GM18511 (cell line): ENCODE measurements around the gene HK1.
A peak's percentile ranks its signal among the peaks of the same experiment; 100 is the strongest.
"Not testable (repeated sequence)": the region's sequence is repeated elsewhere in the genome, so short reads cannot be mapped to it uniquely, and the experiment has no call there.

Experiments used
- ATAC-seq: cut with Tn5 transposase; IDR thresholded peaks from one replicate; pipeline ENCODE4 v1.9.1; 2021; ENCODE audit warnings: mild to moderate bottlenecking, moderate library complexity; ENCODE audit not compliant: unreplicated experiment

Gene HK1

DNA sequence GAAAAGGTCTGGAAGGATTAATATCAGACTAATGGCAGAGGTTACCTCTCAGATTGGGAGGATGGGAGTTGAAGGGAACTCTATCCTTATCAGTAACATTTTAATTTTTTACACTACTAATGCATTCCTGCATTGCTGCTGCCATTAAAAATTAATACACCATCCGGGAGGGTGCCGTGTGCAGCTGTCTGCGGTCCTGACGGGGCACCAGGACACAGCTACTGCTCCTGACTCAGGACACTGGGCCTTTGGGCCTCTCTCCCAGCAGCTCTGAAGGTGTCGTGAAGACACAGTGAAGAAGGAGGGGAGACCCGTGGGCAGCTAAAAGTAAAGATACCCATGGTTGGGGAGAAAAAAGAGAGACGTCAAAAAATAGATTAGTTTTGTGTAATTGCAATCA is 23.4 kb upstream of the HK1 start:
- no peak for ATAC-seq

DNA sequence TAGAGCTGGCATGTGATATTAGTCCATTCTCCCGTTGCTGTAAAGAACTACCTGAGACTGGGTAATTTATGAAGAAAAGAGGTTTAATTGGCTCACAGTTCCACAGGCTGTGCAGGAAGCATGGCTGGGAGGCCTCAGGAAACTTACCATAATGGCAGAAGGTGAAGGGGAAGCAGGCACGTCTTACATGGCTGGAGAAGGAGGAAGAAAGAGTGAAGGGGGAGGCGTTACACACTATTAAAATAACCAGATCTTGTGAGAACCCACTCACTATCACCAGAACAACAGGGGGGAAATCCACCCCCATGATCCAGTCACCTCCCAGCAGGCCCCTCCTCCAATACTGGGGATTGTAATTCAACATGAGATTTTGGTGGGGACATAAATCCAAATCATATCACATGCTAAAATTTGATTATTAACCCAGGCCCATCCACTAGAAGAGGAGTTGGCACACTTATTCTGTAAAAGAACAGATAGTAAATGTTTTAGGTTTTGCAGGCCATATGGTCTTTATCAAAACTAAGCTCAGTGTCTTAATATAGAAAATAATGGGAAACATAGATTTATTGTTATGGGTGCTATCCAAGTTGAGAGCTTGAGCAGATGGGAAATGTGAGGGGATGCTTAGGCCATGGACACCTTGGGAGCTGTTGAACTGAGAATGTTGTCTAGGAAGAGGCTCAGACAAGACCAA is 18.6 kb upstream of the HK1 start:
- ATAC-seq = no peak

DNA sequence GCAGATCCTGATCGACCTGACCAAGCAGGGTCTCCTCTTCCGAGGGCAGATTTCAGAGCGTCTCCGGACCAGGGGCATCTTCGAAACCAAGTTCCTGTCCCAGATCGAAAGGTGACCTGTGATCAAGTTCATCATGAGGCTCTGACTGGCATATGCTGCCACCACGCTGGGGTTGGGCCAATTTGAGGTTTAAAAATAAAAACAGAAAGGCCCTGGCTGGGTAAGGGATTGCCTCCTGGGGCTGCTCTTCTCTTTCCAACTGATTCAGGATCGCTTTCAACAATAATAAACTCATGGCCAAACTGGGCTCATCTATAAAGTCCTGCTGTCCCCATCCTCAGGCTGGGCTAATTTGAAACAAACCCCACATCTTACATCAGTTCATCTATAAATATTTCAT is 17.1 kb upstream of the HK1 start:
- ATAC-seq = no peak

DNA sequence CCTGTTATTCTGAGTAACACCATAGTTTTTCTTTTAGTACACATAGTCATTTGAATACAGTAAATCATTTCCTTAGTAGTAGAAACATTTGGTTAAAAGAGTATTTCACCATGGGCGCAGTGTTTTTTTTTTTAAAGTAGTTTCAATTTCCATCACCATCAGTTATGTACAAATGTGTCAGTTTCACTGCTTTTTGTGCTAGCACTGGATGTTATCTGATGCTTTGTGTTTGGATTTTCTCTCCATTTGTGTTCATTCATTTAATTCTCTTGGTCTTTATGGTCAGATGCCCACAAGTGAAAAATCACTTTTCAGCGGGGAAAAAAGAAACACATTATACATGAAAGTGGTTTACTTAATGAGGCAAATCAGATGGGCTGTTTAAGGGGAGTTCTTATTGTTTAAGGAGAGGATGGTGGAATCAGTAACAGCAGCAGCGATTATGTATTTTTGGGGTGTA is 16.0 kb upstream of the HK1 start:
- ATAC-seq = peak; percentile 45

DNA sequence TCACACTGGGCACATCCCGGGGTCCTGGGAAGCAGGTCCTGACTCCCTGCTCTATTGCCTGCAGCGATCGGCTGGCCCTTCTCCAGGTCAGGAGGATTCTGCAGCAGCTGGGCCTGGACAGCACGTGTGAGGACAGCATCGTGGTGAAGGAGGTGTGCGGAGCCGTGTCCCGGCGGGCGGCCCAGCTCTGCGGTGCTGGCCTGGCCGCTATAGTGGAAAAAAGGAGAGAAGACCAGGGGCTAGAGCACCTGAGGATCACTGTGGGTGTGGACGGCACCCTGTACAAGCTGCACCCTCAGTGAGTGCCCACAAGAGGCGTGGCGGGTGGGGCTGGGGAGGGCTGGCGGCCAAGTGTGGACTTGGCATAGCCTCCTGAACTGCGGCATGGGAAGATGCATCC is 12.8 kb upstream of the HK1 start:
- ATAC-seq = no peak

DNA sequence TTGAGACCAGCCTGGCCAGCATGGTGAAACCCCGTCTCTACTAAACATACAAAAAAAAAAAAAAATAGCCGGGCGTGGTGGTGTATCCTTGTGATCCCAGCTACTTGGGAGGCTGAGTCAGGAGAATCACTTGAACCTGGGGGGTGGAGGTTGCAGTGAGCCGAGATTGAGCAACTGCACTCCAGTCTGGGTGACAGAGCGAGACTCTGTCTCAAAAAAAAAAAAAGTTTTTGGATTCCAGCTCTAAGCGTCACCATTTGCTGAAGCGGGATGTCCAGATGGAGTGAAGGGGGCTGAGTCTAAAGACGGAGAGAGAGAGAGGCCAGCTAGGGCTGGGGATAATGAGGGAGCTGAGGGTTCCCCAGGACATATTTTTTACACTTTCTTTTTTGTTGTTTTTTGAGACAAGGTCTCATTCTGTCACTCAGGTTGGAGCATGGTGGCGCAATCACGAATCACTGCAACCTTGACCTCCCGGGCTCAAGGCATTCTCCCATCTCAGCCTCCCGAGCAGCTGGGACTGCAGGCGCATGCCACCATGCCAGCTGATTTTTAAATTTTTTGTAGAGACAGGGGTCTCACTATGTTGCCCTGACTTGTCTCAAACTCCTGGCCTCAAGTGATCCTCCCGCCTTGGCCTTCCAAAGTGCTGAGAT is 9.4 kb upstream of the HK1 start:
- ATAC-seq = no peak

DNA sequence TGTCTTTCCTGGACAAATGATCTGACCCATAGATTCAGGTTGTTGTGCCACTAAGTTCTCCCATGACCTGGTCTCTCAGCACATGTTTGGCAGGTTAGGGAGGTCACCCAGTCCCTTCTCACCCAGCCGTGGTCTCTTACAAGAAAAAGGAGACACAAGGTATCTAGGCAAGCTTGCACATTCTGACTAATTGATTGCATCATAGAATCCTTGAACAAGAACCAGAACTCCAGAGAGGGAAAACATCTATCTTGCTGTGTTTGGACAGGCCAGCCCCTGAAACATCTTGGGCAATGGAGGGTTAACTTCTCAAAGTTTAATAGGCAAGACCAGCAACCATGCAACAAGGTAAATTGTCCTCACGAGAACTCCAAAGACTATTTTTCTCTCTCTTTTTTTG is 8.5 kb upstream of the HK1 start:
- ATAC-seq = no peak

DNA sequence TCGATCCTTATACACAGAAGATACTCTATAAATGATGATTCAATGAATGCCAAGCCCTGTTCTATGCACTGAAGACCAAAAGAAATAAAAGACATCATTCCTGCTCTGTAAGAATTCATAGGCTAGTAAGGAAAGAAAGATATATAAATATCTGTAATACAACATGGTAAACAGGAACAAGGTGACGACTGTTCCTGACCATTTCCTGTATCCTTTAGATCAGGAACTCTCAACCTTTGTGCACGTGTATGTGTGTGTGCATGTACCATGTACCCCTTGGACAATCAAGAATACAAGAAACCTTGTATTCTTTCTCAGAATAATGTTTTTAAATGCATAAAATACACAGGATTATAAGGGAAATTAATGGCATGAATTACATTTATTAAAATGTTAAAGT is 7.3 kb upstream of the HK1 start:
- ATAC-seq = no peak

DNA sequence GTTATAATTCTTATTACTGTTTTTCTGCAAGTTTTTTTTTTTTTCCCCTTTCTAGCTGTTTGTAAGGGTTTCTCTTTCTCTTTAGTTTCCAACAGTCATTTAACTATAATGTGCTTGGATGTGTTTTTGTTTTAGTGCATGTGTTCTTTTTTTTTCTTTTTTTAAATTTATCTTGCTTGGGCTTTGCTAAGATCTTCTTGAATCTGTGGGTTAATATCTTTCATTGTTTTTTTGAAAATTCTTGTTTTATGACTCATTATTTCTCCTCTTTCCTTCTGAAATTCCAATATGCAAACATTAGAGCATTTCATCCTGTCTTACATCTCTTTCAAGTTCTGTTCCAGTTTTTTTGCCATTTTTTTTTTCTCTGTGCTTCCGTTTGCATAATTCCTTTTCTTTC is 5.7 kb upstream of the HK1 start:
- no peak for ATAC-seq

DNA sequence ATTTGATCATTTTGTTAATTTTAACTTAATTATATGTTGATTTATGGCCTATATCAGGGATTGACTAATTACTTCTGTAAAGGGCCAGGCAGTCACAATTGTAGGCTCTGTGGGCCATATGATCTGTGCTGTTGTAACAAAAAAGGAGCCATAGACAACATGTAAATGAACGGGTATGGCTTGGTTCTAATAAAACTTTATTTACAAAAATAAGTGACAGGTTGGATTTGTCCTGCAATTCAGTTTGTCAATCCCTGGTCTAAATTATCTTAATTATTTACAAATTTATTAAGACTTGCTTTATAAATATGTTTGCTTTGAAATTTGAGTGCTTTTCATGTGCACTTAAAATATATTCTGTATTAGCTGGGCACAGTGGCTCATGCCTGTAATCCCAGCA is 2.9 kb upstream of the HK1 start:
- ATAC-seq = no peak

DNA sequence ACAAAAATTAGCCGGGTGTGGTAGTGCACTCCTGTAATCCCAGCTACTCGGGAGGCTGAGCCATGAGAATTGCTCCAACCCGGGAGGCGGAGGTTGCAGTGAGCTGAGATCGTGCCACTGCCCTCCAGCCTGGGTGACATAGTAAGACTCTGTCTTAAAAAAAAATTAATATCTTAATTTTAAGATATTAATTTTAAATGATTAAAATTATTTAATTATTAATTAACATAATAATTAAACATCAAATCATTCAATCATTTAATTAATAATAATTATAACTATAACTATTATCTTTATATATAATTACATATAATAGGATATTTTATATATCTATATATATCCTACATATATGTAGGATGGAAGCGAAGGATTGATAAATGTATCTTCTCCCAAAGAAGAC is 1.8 kb upstream of the HK1 start:
- no peak for ATAC-seq

DNA sequence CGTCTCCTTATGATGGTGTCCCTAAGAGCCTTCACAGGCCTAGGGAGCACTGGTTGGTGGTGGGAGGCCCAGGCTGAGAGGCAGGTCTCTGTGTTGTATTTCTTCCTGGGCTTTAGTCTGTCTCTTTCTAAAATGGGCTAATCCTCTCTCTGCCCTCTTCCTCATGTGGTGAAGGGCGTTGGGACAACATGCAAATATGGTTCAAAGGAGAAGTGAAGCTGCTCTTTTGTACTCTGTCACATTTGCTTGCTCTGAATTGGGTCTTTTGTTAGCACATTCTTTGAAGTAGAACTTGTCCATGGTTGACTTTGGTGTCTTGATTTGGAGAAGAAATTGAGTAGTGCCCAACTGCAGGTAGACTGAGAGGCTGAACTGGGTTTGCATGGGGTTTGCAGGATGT is 814 bp downstream of the HK1 start:
- no peak for ATAC-seq

DNA sequence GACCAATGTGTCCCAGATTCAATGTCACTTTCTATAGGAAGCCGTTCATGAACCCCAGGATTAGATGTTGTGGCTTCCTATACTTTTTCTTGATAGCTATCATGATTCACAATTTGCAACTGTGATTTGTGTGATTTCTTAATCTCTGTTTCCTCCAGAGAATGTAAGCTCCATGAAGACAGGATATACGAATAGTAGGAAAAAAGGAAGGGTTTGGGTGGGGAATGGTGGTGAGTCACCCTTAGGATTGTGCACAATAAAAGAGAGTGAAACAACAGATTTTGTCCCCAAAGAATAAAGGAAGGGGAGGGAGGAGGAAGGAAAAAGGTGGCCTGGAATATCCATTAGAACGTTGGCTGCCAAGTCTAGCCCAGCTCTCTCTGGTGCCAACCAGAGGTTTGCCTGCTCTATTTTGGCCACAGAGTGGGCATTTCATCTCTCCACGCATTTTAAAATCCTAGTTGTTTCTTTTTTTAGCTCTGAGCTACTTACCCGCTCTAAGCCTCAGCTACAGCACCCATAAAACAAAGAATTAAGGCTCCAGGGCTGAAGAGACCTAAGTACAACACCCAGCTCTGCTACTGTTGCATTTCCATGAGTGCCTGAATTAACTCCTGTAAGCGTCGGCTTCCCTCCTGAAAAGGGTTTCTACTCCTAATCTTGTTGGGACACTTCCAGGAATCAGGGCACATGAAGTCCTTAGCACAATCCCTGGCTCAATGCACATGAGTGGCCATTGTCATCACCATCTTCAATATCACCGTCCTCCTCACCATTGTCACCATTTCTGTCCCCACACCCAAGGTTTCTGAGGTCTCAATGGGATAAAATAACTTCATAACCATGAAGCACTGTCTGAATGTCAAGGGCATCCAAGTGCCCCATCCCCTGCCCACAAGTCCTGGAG is 3.5 kb downstream of the HK1 start:
- ATAC-seq = no peak

DNA sequence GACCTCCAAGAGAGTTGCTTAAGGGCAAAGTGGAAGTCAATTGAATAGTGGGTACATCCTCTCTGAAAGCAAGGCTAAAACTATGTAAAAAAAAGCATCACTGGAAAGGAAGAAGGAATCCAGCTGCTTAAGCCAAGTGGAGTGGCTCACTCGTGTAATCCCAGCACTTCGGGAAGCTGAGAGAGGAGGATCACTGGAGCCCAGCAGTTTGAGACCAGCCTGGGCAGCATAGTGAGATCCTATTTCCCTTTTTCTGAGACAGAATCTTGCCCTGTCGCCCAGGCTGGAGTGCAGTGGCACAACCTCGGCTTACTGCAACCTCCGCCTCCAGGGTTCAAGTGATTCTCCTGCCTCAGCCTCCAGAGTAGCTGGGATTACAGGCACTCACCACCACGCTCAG is 6.1 kb downstream of the HK1 start:
- not testable (repeated sequence) for ATAC-seq

DNA sequence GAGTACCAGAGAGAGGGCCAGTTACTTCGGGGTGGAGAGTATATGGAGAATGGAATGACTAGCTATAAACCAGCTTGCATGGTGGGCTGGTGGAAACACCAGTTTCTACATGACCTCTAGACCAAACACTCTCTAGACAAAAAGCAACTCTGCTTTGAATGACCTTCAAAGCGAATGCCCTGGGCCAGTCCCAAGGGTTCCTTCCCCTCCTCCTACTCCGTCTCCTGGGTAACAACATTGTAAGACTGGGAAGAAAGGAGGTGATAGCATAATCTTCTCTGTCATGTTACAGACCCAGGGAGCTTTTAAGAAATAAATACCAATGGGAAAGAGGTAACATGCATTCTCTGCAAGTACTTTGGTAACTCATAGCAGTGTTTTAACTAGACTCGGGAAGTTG is 7.4 kb downstream of the HK1 start:
- ATAC-seq = no peak

DNA sequence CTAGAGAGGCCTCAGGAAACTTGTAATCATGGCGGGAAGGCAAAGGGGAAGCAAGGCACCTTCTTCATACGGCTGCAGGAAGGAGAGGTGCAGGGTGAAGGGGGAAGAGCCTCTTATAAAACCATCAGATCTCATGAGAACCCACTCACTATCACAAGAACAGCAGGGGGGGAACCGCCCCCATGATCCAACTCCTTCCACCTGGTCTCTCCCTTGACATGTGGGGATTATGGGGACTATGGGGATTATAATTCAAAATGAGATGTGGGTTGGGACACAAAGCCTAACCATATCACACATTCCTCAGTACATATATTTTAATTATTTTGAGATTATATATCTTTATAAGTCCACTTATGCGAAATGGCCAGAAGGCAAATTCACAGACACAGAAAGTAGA is 8.9 kb downstream of the HK1 start:
- ATAC-seq = no peak

DNA sequence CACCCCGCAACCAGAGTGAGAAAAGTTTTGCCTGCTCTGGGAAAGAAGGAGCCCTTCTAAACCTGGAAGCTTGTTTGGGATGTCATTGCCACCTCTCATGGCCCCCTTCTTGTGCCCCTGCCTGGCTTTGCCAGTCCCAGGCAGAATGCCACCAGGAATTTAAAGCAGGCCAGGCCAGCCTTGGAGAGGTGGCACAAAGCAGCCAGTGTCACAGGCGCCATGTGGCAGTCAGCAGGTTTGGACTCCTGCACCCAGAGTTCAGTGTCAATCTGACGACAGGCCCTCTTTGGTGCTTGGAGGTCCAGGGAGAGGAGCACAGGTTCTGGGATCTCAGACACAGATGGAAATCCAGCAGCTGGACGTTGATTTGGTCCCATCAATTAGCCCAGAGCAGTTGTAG is 12.7 kb downstream of the HK1 start:
- no peak for ATAC-seq

DNA sequence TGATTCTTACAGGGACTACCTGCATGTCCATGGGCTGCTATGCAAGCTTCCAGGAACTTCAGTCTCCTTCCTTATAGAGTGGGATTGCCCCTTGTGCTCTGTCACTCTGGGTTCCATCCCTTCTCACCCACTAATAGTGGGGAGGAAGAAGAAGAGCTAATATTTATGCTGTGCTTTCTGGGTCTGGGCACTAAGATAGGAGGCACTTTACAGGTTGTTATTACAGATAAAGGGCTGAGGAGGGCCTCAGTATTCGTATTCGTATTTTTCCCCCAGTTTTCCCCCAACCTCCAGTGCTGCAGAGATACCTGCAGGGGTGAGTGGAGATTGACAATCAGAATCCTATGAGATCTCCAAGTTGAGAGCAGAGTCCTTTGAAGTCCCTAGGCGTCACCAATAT is 14.2 kb downstream of the HK1 start:
- no peak for ATAC-seq

DNA sequence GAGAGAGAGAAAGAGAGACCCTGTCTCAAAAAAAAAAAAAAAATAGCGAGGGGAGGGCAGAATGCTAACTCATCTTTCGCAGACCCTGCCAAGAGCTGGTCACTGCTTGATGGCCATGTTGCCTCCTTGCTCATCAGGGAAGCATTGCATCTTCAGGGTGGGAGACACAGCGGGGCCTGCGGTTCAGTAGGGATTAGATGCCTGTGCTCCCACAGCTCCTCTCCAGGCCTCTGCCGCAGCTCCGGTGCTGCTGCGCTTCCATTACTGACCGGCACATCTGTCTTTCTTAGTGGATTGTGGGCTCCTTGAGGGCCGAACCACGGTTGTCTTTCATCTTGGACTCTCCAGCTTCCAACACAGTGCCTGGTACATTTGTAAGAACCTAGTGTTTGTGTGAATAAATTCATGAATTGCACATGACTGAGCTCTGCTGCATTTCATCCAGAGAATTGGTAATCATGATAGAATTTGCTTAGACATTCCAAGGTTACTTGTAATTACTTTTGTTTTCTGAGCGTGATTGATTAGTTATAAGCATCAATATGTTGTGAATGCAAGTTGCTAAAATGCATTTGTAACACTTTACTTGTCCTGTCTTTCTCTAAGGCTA is 16.8 kb downstream of the HK1 start:
- ATAC-seq = no peak

DNA sequence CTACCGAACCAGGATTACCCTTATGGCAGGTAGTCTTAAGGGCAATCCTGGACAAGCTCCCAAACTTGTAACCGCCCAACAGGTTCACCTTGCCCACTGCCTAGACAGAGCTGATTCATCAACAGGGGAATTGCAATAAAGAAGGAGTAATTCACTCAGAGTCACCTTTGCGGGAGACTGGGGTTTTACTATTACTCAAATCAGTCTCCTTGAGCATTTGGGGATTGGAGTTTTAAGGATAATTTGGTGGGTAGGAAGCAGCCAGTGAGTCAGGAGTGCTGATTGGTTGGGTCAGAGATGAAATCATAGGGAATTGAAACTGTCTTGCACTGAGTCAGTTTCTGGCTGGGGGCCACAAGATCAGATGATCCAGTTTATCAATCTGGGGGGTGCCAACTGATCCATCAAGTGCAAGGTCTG is 25.3 kb downstream of the HK1 start:
- no peak for ATAC-seq

DNA sequence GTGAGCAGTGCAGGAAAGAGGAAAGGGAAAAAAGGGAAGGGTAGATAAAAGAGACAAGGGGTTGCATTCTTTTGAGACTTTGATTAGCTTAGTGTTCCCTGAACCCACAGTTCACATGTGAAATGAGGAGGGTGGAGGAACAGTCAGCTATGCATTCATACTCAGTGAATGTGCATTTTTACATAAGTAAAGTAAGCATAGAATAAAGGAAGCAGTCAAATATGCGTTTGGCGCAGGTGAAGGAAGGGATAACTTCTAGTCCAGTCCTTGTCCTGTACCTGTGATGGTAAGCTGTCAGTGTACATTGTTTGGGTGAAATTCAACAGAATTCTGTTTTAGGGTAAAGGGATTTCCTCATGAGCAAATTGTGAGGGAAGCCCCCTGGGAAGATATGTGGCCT is 28.1 kb downstream of the HK1 start:
- ATAC-seq = no peak
